ENCODE measurements around the gene RNASE12.
"Not testable (repeated sequence)": the region's sequence is repeated elsewhere in the genome, so short reads cannot be mapped to it uniquely, and the experiment has no call there.

The RNASE12 gene

DNA sequence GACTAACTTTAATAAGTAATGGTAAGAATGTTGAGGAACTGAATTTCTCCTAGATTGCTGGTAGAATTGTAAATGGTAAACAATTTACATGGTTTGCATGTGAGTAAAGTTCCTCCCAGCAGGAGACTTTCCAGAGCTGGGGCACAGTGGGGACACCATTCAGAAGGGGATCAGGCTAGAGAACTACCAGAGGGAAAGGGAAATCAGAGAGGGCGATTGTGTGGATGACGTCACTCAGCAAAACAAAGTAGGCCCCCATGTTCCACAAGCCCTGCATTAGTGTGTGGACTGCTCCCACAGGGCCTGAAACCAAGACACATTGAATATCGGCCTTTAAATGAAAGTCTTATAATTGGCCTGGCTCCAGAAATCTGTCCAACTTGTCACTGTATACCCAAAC, 12.9 kb downstream of the RNASE12 start:
- no peak for DNase-seq

DNA sequence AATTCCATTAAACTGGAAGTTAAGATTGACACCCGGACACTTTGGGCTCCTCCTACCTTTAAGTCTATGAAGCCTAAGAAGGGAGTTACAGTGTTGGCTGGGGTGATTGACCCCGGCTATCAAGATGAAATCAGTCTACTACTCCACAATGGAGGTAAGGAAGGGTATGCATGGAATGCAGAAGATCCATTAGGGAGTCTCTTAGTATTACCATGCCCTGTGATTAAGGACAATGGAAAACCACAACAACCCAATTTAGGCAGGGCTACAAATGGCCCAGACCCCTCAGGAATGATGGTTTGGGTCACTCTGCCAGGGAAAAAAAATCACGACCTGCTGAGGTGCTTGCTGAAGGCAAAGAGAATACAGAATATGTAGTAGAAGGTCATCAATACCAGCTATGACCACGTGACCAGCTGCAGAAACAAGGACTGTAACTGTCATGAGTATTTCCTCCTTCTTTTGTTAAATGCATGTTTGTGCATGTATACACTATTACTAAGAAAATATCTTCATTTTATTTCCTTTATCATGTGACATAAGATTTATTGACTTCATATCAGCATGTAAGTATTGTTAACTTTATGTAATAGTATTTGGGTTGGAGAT, 18.7 kb downstream of the RNASE12 start:
- DNase-seq = not testable (repeated sequence)

DNA sequence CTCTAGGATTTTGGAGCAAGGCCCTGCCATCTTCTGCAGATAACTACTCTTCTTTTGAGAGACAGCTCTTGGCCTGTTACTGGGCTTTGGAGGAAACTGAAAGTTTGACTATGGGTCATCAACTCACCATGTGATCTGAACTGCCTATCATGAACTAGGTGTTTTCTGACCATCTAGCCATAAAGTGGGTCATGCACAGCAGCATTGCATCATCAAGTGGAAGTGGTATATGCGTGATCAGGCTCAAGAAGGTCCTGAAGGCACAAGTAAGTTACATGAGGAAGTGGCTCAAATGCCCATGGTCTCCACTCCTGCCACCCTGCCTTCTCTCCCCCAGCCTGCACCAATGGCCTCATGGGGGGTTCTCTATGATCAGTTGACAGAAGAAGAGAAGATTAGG, 20.5 kb downstream of the RNASE12 start:
- not testable (repeated sequence) for DNase-seq

- not testable (repeated sequence) for DNase-seq
Observed at GRCh38 chr14:20569865-20570264, 21.3 kb downstream of the RNASE12 start.

DNA sequence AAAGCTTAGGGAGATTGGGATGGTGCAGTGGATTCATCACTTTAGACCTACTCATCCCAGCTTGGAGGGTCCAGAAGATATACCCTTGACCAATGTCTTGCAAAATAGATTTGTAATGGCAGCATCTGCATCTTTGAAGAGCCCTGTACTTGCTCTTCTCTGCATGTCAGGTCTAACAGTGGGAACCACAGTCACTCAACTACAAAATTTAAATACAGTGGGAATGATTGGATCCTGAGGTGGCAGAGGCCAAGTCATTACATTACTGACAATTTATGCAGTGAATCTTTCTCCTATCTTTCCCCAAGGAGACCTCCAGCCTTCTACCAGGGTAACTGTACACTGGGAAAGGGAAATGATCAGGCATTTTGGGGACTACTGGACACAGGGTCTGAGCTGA, 22.1 kb downstream of the RNASE12 start:
- DNase-seq = no peak

DNA sequence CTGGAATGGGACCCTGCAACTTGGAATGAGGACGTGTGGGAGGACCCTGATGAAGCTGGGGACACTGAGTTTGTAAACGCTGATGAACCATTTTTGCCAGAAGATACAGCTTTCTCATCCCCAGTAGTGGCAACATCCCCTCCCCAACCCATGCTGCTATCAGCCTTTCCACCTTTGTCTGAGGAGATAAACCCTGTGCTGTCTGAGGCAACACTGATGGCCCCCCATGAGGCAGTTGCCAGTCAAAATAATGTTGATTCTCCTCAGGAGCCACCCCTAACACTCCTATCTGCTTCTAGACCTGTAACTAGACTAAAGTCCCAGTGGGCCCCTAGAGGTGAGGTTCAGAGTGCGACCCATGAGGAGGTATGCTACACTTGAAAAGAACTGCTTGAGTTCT, 22.8 kb downstream of the RNASE12 start:
- DNase-seq = no peak

DNA sequence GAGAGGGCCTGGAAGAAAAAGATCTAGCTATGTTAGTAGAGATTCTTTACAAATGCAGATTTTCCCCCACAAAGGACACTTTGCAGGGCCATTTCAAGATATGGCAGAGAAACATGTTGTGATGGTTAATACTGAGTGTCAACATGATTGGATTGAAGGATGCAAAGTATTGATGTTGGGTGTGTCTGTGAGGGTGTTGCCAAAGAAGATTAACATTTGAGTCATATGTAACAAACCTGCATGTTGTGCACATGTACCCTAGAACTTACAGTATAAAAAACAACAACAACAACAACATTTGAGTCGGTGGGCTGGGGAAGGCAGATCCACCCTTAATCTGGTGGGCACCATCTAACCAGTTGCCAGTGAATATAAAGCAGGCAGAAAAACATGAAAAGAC, 24.0 kb downstream of the RNASE12 start:
- DNase-seq = not testable (repeated sequence)

DNA sequence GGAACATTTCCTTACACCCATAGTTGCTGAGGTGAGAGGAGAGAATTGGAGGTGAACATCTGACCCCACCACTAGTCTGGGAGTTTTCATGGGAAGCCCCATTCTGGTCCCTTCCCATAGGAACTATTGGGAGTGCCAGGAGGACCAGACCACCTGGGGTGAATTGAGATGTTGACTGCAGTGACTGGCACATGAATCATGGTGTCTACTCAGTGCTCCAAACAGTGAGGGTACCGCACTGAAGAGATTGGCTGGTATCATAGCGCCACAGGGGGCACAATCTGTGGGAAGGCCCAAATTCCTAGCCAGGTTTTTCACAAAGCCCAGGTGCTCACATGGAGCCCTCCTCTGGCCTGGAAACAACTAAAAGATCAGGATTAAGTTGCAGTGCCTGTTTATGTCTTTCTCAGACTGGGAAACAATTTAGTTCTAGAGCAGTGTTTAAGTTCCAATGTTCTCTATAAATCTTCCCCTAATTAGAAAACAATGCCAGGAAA, 26.6 kb downstream of the RNASE12 start:
- DNase-seq = no peak

DNA sequence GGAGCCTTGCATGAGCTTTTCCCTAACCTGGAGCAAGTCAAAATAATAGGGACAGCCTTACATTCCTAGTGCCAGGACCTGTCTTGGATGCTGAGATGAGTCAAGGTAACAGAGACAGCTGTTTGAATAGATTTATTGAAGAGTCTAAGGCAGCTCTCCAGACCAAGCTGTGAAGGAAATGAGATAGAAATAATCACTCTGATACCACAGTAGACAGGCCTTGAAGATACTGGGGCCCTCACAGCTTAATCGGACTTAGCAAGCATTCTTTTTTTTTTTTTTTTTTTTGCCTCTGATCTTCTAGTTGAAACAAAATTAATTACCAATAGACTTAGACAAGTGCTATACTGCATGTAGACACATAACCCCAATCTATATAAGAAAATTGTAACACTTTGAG, 27.2 kb downstream of the RNASE12 start:
- no peak for DNase-seq

GRCh38 chr14:20560961-20561360, 30.2 kb downstream of the RNASE12 start, which contains the start of gene RNASE9:
RNASE9 (minus strand) TSS chr14:20561047.
- DNase-seq = no peak

DNA sequence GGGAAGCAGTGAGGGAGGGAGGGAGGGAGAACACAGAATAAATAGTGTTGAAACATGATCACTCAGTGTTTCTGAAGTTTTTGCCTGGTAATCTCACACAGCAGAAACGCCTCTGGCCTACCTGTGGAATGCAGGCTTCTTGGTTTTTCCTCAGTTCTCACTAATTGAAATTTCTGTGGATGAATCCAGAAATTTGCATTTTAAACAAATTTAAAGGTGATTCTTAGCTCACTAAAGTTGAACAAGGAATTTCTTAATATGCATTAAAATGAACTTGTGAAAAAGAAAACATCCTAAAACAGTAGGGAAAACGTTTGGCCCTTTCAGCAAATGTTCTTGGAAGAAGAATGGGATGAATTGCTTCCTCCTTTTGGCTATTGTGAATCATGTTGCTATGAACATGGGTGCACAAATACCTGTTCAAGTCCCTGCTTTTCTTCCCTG, 31.7 kb downstream of the RNASE12 start:
- DNase-seq = no peak

GRCh38 chr14:20557212-20557542, 34.0 kb downstream of the RNASE12 start:
- DNase-seq = no peak

DNA sequence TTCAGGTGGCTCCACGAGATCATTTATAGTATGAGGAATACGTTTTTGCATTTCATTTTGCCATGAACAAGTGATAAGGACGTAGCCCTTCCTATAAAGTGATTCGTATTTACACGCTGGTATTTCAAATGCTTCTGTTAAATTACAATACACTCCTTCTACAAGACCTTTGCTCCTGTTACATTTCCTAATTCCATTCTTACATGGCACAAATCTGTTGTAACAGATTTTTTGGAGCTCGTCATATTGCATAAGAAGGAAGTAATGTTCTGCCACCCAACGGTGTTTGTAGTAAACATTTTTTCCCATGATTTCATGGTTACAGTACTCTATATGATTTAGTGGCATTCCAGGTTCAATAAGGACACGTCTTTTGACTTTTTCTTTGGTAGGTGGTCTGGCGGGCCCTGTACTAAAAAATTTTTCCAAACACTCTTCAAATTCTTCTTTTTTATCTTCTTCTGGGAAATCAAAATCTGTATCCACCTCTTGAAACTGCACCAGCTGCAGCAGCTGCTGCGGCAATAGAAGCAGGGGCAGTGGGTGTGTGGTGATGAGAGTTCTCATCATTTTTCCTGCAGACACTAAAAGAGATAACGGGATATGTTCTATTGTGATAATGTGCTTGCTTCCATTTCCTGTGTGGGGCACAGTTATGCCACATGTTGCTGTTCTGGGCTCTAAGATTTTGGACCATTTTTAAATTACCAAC, 34.5 kb downstream of the RNASE12 start:
- DNase-seq = no peak

- no peak for DNase-seq
Observed at GRCh38 chr14:20555845-20556244, 35.3 kb downstream of the RNASE12 start.

DNA sequence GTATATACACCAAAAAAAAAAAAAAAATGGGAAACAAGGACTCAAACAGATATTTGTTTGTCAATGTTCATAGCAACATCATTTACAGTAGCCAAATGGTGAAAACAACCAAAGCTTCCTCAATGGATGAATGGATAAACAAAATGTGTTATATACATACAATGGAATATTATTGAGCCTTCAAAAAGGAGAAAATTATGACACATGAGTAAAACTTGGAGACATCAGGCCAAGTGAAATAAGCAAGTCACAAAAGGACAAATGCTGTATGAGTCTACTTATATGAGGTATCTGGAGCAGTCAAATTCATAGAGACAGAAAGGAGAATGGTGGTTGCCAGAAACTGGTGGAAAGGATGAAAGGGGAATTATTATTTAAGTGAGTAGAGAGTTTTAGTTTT, 38.2 kb downstream of the RNASE12 start:
- DNase-seq = no peak

DNA sequence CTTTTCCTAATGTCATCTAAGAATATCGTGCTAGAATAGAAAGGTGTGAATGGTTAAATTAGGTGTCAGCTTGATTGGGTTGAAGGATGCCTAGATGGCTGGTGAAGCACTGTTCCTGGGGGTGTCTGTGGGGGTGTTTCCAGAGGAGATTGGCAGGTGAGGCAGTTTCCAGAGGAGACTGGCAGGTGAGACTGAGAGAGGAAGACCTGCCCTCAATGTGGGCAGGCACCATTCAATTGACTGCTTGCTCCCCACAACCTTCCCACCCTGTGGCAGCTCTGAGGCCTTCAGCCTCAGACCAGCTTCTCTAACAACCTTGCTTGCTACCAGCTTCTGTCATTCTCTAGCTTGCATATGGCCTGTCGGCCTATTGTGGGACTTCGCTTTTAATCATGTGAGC, 39.6 kb downstream of the RNASE12 start:
- DNase-seq = no peak

- DNase-seq = no peak
Observed at GRCh38 chr14:20550926-20551325, 40.2 kb downstream of the RNASE12 start.

- DNase-seq = no peak
Observed at GRCh38 chr14:20548414-20549158, 42.6 kb downstream of the RNASE12 start.

- no peak for DNase-seq
Observed at GRCh38 chr14:20546877-20547276, 44.3 kb downstream of the RNASE12 start.
